HG03558 (cell line): ENCODE measurements around the gene DHFR.

Experiments
- ATAC-seq: cut with Tn5 transposase; IDR thresholded peaks from one replicate; pipeline ENCODE4 v1.9.1; 2021; ENCODE audit warnings: moderate number of reproducible peaks; ENCODE audit not compliant: unreplicated experiment; ENCODE audit errors: extremely low read depth

Gene DHFR

GRCh38 chr5:80656425-80656824 is 1.6 kb upstream of the DHFR start:
- no peak for ATAC-seq

GRCh38 chr5:80655231-80655774 is 520 bp upstream of the DHFR start:
- no peak for ATAC-seq

- ATAC-seq, result no peak
Measured at GRCh38 chr5:80654054-80654390, 761 bp downstream of the DHFR start.

GRCh38 chr5:80653502-80653901 is 1.3 kb downstream of the DHFR start:
- no peak for ATAC-seq

- ATAC-seq, result no peak
Measured at GRCh38 chr5:80646926-80647325, 7.9 kb downstream of the DHFR start.

- ATAC-seq, result no peak
Measured at GRCh38 chr5:80644900-80645299, 9.9 kb downstream of the DHFR start.

- ATAC-seq, result no peak
Measured at GRCh38 chr5:80641353-80641752, 13.4 kb downstream of the DHFR start.

- ATAC-seq, result no peak
Measured at GRCh38 chr5:80634193-80634592, 20.6 kb downstream of the DHFR start.

- no peak for ATAC-seq
Measured at GRCh38 chr5:80632700-80633099, 22.1 kb downstream of the DHFR start.

GRCh38 chr5:80631278-80632259 is 23.2 kb downstream of the DHFR start:
- ATAC-seq, result no peak

GRCh38 chr5:80629281-80629680 is 25.5 kb downstream of the DHFR start:
- no peak for ATAC-seq

- no peak for ATAC-seq
Measured at GRCh38 chr5:80625230-80625629, 29.6 kb downstream of the DHFR start.

GRCh38 chr5:80623999-80624398 is 30.8 kb downstream of the DHFR start:
- ATAC-seq, result no peak

- no peak for ATAC-seq
Measured at GRCh38 chr5:80622756-80623155, 32.0 kb downstream of the DHFR start.

- ATAC-seq, result no peak
Measured at GRCh38 chr5:80620211-80620610, 34.6 kb downstream of the DHFR start.

- ATAC-seq, result no peak
Measured at GRCh38 chr5:80619086-80619485, 35.7 kb downstream of the DHFR start.

- no peak for ATAC-seq
Measured at GRCh38 chr5:80618438-80618837, 36.3 kb downstream of the DHFR start.

GRCh38 chr5:80615266-80615914 is 39.4 kb downstream of the DHFR start:
- no peak for ATAC-seq

GRCh38 chr5:80609692-80610091 is 45.1 kb downstream of the DHFR start:
- ATAC-seq, result no peak

GRCh38 chr5:80608731-80609130 is 46.1 kb downstream of the DHFR start:
- ATAC-seq, result no peak

- no peak for ATAC-seq
Measured at GRCh38 chr5:80607832-80608231, 47.0 kb downstream of the DHFR start.
